ENCODE data around the gene LIMCH1.

DNA sequence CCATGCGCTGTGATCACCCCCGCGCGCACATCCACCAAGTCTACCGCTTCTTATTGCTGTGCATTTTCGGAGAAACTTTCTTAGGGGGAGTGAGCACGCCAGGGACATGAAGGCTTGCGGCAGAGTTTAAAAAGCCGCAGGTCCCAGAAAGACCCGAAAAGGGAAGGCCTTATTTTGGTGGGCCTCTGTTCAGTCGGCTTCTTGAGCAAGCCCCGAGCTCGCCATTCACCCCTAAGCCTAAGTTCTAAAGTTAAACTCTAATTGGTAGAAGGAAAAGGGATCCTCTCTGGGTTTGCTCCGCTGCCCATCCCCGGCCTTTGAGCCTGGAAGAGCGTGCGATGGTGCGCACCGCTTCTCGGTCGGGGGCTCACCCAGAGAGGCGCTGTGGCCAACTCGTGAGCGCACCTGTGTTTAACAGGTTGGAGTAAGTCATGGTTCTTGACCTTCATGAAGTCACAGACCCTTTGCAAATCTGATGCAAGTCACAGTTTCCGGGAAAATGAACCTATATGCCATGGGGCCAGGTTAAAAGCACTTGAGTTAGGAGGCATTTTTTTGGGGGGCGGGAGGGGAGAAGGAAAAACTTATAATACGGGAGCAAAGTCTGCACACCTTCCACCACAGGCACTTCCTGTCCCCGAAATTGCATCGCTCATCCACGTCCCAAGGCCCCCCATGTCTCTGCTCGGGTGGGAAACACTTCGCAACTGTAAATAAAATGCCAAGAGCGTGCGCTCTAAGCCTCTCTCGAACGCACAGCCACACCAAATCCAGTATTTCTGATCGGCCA, 208.7 kb downstream of the LIMCH1 start:
- TF ChIP-seq, protein P1, sequence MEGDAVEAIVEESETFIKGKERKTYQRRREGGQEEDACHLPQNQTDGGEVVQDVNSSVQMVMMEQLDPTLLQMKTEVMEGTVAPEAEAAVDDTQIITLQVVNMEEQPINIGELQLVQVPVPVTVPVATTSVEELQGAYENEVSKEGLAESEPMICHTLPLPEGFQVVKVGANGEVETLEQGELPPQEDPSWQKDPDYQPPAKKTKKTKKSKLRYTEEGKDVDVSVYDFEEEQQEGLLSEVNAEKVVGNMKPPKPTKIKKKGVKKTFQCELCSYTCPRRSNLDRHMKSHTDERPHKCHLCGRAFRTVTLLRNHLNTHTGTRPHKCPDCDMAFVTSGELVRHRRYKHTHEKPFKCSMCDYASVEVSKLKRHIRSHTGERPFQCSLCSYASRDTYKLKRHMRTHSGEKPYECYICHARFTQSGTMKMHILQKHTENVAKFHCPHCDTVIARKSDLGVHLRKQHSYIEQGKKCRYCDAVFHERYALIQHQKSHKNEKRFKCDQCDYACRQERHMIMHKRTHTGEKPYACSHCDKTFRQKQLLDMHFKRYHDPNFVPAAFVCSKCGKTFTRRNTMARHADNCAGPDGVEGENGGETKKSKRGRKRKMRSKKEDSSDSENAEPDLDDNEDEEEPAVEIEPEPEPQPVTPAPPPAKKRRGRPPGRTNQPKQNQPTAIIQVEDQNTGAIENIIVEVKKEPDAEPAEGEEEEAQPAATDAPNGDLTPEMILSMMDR (conservative IDR thresholded peaks at IDR 0.05; ENCODE audit: low read length), result no peak
- TF ChIP-seq EZH2phosphoT487 (IDR thresholded peaks at IDR 0.05; ENCODE audit: borderline replicate concordance), result no peak

Data from Loucy (cell line).